ENCODE measurements around the gene FTSJ3. TPM values are rescaled to one million over a fixed set of nuclear protein-coding genes. Genes with fewer than 3 reads are reported as not detected.

Gene FTSJ3
- total and polyA plus RNA-seq, 10 of the 15 experiments (the other 5 are each of a cell fraction or from before 2014, with no cell fraction given) = 17.2 to 79.2 (median 50.4) TPM

DNA sequence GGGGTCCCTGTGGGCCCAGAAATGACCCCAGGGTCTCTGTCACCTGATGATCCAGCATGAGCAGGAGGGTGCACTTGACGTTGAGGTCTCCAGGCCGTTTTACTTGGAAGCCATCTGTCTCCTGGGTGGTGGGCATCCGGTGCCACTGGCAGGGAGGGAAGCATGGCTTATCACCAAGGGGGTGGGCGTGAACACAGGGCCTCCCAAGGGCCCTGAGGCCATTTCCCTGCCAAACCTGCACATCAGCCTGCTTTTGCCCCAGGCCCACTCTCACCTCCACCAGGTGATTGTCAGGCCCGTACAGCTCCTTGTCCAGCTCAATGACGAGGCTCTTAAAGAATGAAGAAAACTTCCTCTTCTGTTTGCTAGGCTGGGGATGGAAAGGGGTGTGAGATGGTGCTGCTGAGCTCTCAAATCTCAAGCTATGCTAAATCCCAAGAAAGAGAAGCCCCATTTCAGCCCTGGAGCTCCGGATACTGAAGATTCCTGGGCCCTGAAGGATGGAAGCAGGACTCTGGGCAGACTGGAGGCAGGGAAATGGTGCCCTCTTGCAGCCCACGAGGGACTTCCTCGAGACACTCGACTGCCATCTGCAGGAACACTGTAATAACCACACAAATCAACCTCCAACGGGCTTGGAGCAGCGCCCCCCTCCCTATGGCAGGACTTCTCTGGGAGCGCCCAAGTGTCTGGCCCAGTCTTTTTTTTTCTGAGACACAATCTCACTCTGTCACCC lies 7.1 kb upstream of the FTSJ3 start:
- SMC1A ChIA-PET (ENCODE audit: uncharacterized antibody, unreplicated experiment) = interaction anchor here (1.0 kb wide), 1 partner anchor 152 kb away, joined by 3 read pairs; no protein-coding TSS in a partner anchor
- CTCF ChIA-PET = interaction anchor here (0.8 to 2.3 kb wide), 14 partner anchors 8 to 268 kb away, joined by 3 to 8 read pairs (median 4); no protein-coding TSS in a partner anchor
- Histone ChIP-seq H3K27ac (ENCODE audit: control insufficient read depth, insufficient read depth) (no peak overlapping the region), H2AFZ (ENCODE audit: control insufficient read depth, low read depth, low read length) (no peak overlapping the region), H3K9me3 (replicated peaks; ENCODE audit: control insufficient read depth, insufficient read depth, low read length) (no peaks in the 10 kb centered on the region), H3K27me3 (replicated peaks in 1 of 2; ENCODE audit: control insufficient read depth in 2 of 2, insufficient read depth in 2 of 2, low read length in 1 of 2) (no peaks in the 10 kb centered on the region), H3K79me2 (ENCODE audit: control insufficient read depth, insufficient read depth, low read length) (peaks cover 27% of the 10 kb centered on the region), H4K20me1 (ENCODE audit: control insufficient read depth, insufficient read depth) (no peaks in the 10 kb centered on the region), H3K9ac (ENCODE audit: control insufficient read depth, insufficient read depth, low read length) (no peak overlapping the region), H3K4me2 (ENCODE audit: control insufficient read depth, insufficient read depth) (no peak overlapping the region), H3K4me1 (ENCODE audit: control insufficient read depth, insufficient read depth, low read length) (peaks cover 9% of the 10 kb centered on the region; the same call in 1 of the 2 replicates), H3K36me3 (ENCODE audit: control insufficient read depth in 2 of 2, insufficient read depth in 2 of 2, low read length in 1 of 2) (peaks cover 29 to 46% of the 10 kb centered on the region in 2 experiments), H3K4me3 (no peak overlapping the region)
- BruUV-seq (replicated peaks) = no TSS peak
- DNase-seq (ENCODE audit: low read depth, low spot score) (no peak), ATAC-seq (peak; percentile 88), FAIRE-seq (no peak)
- 42% methylated on average over 13 of the region's 13 CpGs for WGBS (ENCODE audit: insufficient coverage, insufficient replicate concordance, low lambda C conversion rate, missing lambda C conversion rate)
- in situ Hi-C loops (cut with MboI) = loop anchor here (25.0 kb wide), 1 partner anchor 397 kb away; the partner anchor contains the start of gene CYB561
- POLR2A ChIA-PET = interaction anchor here (0.7 to 1.0 kb wide), 2 partner anchors 8 to 61 kb away, joined by 3 read pairs; partner anchors contain the start of genes CCDC47 and SMARCD2
- intact Hi-C loops (cut with micrococcal nuclease; ENCODE audit: unreplicated experiment) = no loop called here
- RAD21 ChIA-PET (ENCODE audit: unreplicated experiment) = interaction anchor here (0.7 to 1.2 kb wide), 4 partner anchors 45 to 223 kb away, joined by 3 to 4 read pairs (median 3); no protein-coding TSS in a partner anchor
- TF ChIP-seq SRF (IDR thresholded peaks at IDR 0.05; ENCODE audit: low read depth in 2 of 2, low read length in 2 of 2) (no peak), CREB1 (IDR thresholded peaks at IDR 0.05; ENCODE audit: low read depth) (no peak), CHD4 (IDR thresholded peaks at IDR 0.05) (no peak), DPF2 (IDR thresholded peaks at IDR 0.05) (no peak), ZNF274 (IDR thresholded peaks at IDR 0.05; ENCODE audit: insufficient read depth, insufficient read length) (no peak), YY1 (IDR thresholded peaks at IDR 0.05; ENCODE audit: low read depth, low read length) (0 out of 2 replicates have a peak, but pooled peaks have one; percentile 47), NR2C1 (IDR thresholded peaks at IDR 0.05) (no peak), RAD21 (IDR thresholded peaks at IDR 0.05; ENCODE audit: insufficient read depth, low read depth, low read length) (peak; percentile 40), MYB (IDR thresholded peaks at IDR 0.05; ENCODE audit: borderline replicate concordance, low read depth, low read length) (no peak), CREM (IDR thresholded peaks at IDR 0.05; ENCODE audit: low read depth) (no peak), BCL11A (IDR thresholded peaks at IDR 0.05; ENCODE audit: low read depth, low read length) (no peak), POU2F2 (IDR thresholded peaks at IDR 0.05; ENCODE audit: borderline replicate concordance, low read depth, low read length) (no peak)
- TF ChIP-seq, protein P1, sequence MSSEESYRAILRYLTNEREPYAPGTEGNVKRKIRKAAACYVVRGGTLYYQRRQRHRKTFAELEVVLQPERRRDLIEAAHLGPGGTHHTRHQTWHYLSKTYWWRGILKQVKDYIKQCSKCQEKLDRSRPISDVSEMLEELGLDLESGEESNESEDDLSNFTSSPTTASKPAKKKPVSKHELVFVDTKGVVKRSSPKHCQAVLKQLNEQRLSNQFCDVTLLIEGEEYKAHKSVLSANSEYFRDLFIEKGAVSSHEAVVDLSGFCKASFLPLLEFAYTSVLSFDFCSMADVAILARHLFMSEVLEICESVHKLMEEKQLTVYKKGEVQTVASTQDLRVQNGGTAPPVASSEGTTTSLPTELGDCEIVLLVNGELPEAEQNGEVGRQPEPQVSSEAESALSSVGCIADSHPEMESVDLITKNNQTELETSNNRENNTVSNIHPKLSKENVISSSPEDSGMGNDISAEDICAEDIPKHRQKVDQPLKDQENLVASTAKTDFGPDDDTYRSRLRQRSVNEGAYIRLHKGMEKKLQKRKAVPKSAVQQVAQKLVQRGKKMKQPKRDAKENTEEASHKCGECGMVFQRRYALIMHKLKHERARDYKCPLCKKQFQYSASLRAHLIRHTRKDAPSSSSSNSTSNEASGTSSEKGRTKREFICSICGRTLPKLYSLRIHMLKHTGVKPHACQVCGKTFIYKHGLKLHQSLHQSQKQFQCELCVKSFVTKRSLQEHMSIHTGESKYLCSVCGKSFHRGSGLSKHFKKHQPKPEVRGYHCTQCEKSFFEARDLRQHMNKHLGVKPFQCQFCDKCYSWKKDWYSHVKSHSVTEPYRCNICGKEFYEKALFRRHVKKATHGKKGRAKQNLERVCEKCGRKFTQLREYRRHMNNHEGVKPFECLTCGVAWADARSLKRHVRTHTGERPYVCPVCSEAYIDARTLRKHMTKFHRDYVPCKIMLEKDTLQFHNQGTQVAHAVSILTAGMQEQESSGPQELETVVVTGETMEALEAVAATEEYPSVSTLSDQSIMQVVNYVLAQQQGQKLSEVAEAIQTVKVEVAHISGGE (CRISPR knock-in tag; IDR thresholded peaks at IDR 0.05) = no peak
- TF ChIP-seq, protein P2, sequence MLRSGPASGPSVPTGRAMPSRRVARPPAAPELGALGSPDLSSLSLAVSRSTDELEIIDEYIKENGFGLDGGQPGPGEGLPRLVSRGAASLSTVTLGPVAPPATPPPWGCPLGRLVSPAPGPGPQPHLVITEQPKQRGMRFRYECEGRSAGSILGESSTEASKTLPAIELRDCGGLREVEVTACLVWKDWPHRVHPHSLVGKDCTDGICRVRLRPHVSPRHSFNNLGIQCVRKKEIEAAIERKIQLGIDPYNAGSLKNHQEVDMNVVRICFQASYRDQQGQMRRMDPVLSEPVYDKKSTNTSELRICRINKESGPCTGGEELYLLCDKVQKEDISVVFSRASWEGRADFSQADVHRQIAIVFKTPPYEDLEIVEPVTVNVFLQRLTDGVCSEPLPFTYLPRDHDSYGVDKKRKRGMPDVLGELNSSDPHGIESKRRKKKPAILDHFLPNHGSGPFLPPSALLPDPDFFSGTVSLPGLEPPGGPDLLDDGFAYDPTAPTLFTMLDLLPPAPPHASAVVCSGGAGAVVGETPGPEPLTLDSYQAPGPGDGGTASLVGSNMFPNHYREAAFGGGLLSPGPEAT (IDR thresholded peaks at IDR 0.05; ENCODE audit: low read depth) = no peak
- TF ChIP-seq, protein P3, sequence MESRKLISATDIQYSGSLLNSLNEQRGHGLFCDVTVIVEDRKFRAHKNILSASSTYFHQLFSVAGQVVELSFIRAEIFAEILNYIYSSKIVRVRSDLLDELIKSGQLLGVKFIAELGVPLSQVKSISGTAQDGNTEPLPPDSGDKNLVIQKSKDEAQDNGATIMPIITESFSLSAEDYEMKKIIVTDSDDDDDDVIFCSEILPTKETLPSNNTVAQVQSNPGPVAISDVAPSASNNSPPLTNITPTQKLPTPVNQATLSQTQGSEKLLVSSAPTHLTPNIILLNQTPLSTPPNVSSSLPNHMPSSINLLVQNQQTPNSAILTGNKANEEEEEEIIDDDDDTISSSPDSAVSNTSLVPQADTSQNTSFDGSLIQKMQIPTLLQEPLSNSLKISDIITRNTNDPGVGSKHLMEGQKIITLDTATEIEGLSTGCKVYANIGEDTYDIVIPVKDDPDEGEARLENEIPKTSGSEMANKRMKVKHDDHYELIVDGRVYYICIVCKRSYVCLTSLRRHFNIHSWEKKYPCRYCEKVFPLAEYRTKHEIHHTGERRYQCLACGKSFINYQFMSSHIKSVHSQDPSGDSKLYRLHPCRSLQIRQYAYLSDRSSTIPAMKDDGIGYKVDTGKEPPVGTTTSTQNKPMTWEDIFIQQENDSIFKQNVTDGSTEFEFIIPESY (IDR thresholded peaks at IDR 0.05) = no peak
